Endodermal cell (in vitro differentiated cells): ENCODE measurements around the gene ATXN2. TPM values are rescaled to one million over a fixed set of nuclear protein-coding genes. Genes with fewer than 3 reads are reported as not detected.
A peak's percentile ranks its signal among the peaks of the same experiment; 100 is the strongest.

Source experiments
- DNase-seq: peaks from one replicate; pipeline ENCODE4 v3.0.0-alpha.2; 2017
- H3K27ac ChIP-seq: 2 replicates; pipeline ENCODE4 v1.5.1; 2013; ENCODE audit warnings: mild to moderate bottlenecking, low read depth, low read length, moderate library complexity
- H3K27me3 ChIP-seq: 2 replicates; pipeline ENCODE4 v1.6.1; 2013; ENCODE audit warnings: mild to moderate bottlenecking, low read length, moderate library complexity; ENCODE audit not compliant: insufficient read depth, control insufficient read depth, poor library complexity, severe bottlenecking
- H3K36me3 ChIP-seq: 2 replicates; pipeline ENCODE4 v1.7.0; 2013; ENCODE audit warnings: mild to moderate bottlenecking, low read length, moderate library complexity; ENCODE audit not compliant: control insufficient read depth, insufficient read depth
- H3K4me1 ChIP-seq: one replicate; pipeline ENCODE4 v1.7.0; 2013; ENCODE audit warnings: low read length; ENCODE audit not compliant: control insufficient read depth, insufficient read depth
- H3K4me3 ChIP-seq: 2 replicates; pipeline ENCODE4 v1.5.1; 2013; ENCODE audit warnings: mild to moderate bottlenecking, low read length, moderate library complexity
- H3K9ac ChIP-seq: 2 replicates; pipeline ENCODE4 v1.6.1; 2013; ENCODE audit warnings: mild to moderate bottlenecking, low read length, moderate library complexity; ENCODE audit not compliant: poor library complexity, severe bottlenecking; ENCODE audit errors: extremely low read depth
- H3K9me3 ChIP-seq: 2 replicates; pipeline ENCODE4 v1.6.1; 2013; ENCODE audit warnings: mild to moderate bottlenecking, low read length, moderate library complexity; ENCODE audit not compliant: control insufficient read depth
- H3K27ac Mint-ChIP-seq: 2 replicates; pipeline ENCODE4 v1.8.0; 2020; ENCODE audit warnings: mixed read lengths
- H3K27me3 Mint-ChIP-seq: 2 replicates; pipeline ENCODE4 v1.8.0; 2021; ENCODE audit warnings: mild to moderate bottlenecking, mixed read lengths; ENCODE audit not compliant: insufficient read depth
- H3K36me3 Mint-ChIP-seq: 2 replicates; pipeline ENCODE4 v1.8.0; 2020; ENCODE audit warnings: low read depth, mixed read lengths
- H3K4me1 Mint-ChIP-seq: 2 replicates; pipeline ENCODE4 v1.8.0; 2020; ENCODE audit warnings: mixed read lengths
- H3K4me3 Mint-ChIP-seq: 2 replicates; pipeline ENCODE4 v1.8.0; 2020; ENCODE audit warnings: mild to moderate bottlenecking, moderate library complexity, mixed read lengths
- H3K9me3 Mint-ChIP-seq: 2 replicates; pipeline ENCODE4 v1.8.0; 2020; ENCODE audit warnings: mild to moderate bottlenecking, mixed read lengths
- WGBS, 2 experiments: methylation state at CpG; one replicate each; pipeline versions ENCODE4 v1.1.5 to v1.1.7; 2013; ENCODE audit warnings: missing lambda C conversion rate in 2 of 2, mixed read lengths in 1 of 2; ENCODE audit not compliant: insufficient coverage in 1 of 2, insufficient read length in 1 of 2; 5-methylcytosine and 5-hydroxymethylcytosine counted together
- total RNA-seq, 2 donors: library from RNA; stranded (reverse); fragmentation: NEBNext Ultra II Directional in 1 of 2; extraction: Animal tissue kit (Norgen Biotek cat#: 25700) in 1 of 2; gene quantifications; 2 replicates in 1 of 2; 3 replicates in 1 of 2; pipeline ENCODE4 v1.2.1, GENCODE V29; 2021
- TF ChIP-seq, protein P1 (sequence below): fragments of 200-600 bp; sonication (generic); conservative IDR thresholded peaks from 2 replicates; pipeline ENCODE4 v1.5.0; 2021; ENCODE audit warnings: antibody characterized with exemption, mild to moderate bottlenecking

The ATXN2 gene
- total RNA-seq, 2 donors from 2014 or later = 85.7 to 87.3 TPM

DNA sequence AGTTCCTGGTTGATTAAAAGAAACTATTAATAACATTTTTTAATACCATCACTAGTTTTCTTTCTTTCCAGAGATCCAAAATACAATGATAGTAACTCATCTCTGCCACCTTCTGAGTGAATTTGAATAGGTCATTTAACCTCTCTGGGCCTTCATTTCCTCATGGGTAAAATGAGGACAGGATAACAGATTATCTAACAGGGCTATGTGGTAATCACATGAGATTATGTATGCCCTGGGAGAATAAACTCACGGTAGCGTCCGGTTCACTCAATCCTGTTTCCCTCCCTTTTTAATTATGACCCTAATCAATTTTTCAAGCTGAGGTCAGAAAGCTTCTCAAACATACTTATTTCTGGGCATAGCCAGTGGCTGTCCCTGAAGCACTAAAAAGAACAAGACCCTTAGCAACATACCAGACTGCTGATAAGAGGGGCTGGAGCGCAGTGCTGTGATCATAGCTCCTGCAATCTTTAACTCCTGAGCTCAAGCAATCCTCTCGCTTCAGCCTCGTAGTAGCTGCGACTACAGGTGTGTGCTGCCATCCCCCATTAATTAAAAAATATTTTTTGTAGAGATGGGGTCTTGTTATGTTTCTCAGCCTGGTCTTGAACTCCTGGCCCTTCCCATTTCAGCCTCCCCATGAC is 24.2 kb downstream of the ATXN2 start:
- Histone ChIP-seq H3K4me1 (no peaks in the 10 kb centered on the region), H3K9me3 (no peaks in the 10 kb centered on the region), H3K36me3 (peaks cover 9% of the 10 kb centered on the region), H3K27ac (no peak overlapping the region), H3K27me3 (no peaks in the 10 kb centered on the region), H3K9ac (no peak overlapping the region), H3K4me3 (no peak overlapping the region)
- DNase-seq = no peak
- Mint-ChIP-seq H3K4me3 (no peak overlapping the region), H3K27ac (peak overlapping the region; percentile 65), H3K4me1 (peaks cover 8% of the 10 kb centered on the region), H3K9me3 (no peaks in the 10 kb centered on the region), H3K36me3 (peaks cover 11% of the 10 kb centered on the region), H3K27me3 (no peaks in the 10 kb centered on the region)
- TF ChIP-seq, protein P1, sequence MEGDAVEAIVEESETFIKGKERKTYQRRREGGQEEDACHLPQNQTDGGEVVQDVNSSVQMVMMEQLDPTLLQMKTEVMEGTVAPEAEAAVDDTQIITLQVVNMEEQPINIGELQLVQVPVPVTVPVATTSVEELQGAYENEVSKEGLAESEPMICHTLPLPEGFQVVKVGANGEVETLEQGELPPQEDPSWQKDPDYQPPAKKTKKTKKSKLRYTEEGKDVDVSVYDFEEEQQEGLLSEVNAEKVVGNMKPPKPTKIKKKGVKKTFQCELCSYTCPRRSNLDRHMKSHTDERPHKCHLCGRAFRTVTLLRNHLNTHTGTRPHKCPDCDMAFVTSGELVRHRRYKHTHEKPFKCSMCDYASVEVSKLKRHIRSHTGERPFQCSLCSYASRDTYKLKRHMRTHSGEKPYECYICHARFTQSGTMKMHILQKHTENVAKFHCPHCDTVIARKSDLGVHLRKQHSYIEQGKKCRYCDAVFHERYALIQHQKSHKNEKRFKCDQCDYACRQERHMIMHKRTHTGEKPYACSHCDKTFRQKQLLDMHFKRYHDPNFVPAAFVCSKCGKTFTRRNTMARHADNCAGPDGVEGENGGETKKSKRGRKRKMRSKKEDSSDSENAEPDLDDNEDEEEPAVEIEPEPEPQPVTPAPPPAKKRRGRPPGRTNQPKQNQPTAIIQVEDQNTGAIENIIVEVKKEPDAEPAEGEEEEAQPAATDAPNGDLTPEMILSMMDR = no peak
- 98% methylated on average over 4 to 7 of the region's 7 CpGs for WGBS, 2 experiments

GRCh38 chr12:111573476-111573875 is 25.6 kb downstream of the ATXN2 start:
- Mint-ChIP-seq H3K4me1 (peaks cover 8% of the 10 kb centered on the region), H3K4me3 (no peak overlapping the region), H3K27me3 (no peaks in the 10 kb centered on the region), H3K27ac (no peak overlapping the region), H3K9me3 (no peaks in the 10 kb centered on the region), H3K36me3 (peaks cover 5% of the 10 kb centered on the region)
- Histone ChIP-seq H3K9me3 (no peaks in the 10 kb centered on the region), H3K27ac (no peak overlapping the region), H3K4me3 (no peak overlapping the region), H3K27me3 (no peaks in the 10 kb centered on the region), H3K4me1 (no peaks in the 10 kb centered on the region), H3K36me3 (peaks cover 13% of the 10 kb centered on the region), H3K9ac (no peak overlapping the region)
- TF ChIP-seq, protein P1 = no peak
- 89 to 100% methylated on average over 1 of the region's 1 CpG for WGBS, 2 experiments
- no peak for DNase-seq

DNA sequence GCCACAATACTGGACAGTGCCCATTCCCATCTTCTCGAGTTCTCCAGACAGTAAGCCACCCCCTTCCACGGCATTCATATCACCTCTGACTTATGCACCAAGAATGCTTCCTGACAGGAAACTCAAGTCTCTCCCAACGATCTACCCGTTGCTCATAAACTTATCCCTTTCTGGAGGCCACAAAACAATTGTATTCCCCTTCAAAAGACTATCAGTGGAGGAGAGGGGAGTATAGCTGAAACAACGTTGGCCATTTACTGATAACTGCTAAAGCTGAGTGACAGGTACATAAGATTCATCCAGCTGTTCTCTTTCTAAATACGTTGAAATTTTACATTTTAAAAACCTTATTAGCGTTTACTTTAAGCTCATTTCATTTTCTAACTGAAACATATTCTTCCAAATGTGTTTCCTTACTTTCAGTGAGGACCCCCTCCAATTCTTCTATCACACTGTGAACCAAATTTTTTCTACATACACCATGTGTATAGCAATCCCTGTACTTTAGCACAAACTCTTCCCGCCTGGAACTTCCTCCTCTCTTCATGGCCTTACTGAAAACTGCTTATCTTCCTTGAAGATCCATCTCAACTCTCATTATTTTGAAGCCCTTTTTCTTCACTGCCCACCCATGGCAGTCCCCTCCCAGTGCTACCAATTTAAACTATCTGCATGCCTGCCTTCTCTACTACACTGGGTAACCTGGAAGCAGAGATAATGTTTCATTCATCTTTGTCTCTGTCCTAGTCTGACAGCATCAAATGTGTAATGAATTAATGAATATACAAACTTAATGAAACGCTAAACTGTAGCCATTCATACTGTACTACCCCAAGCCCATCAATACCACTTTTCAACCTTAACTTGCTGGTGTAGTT is 28.8 kb downstream of the ATXN2 start:
- no peak overlapping the region for H3K27ac Mint-ChIP-seq
- TF ChIP-seq, protein P1 = no peak
- peaks cover 4% of the 10 kb centered on the region for H3K36me3 Mint-ChIP-seq
- H3K4me1 Mint-ChIP-seq = peaks cover 6% of the 10 kb centered on the region
- DNase-seq = no peak
- no peaks in the 10 kb centered on the region for H3K4me1 ChIP-seq
- no peaks in the 10 kb centered on the region for H3K27me3 Mint-ChIP-seq
- H3K9me3 Mint-ChIP-seq = no peaks in the 10 kb centered on the region
- H3K4me3 Mint-ChIP-seq = no peak overlapping the region
- H3K27ac ChIP-seq = no peak overlapping the region
- no peaks in the 10 kb centered on the region for H3K9me3 ChIP-seq
- H3K9ac ChIP-seq = no peak overlapping the region
- no peaks in the 10 kb centered on the region for H3K27me3 ChIP-seq
- peaks cover 14% of the 10 kb centered on the region for H3K36me3 ChIP-seq
- 83 to 88% methylated on average over 5 to 9 of the region's 9 CpGs for WGBS, 2 experiments
- H3K4me3 ChIP-seq = no peak overlapping the region
